Lower leg skin (tissue), 3 donors: ENCODE measurements around the gene WDR38.

Source experiments
- CTCF ChIP-seq, 3 donors: fragments of 450-650 bp; IDR thresholded peaks; one replicate each; pipeline ENCODE4 v1.5.1; 2016; ENCODE audit warnings: antibody characterized with exemption in 3 of 3, mild to moderate bottlenecking in 3 of 3, moderate library complexity in 2 of 3
- POLR2A ChIP-seq, 2 donors: fragments of 450-650 bp; IDR thresholded peaks; one replicate each; pipeline ENCODE4 v1.6.1; 2016 to 2017; ENCODE audit warnings: antibody characterized with exemption in 2 of 2, mild to moderate bottlenecking in 1 of 2, moderate library complexity in 1 of 2

- TF ChIP-seq CTCF (IDR thresholded peaks at IDR 0.05) = no peak
- TF ChIP-seq POLR2A (IDR thresholded peaks at IDR 0.05) = no peak
Observed at GRCh38 chr9:124855944-124856765, 2.9 kb downstream of the WDR38 start.
